OCI-LY7 (cell line): ENCODE measurements around the gene SMO. TPM values are rescaled to one million over a fixed set of nuclear protein-coding genes. Genes with fewer than 3 reads are reported as not detected.

Experiments used
- BruUV-seq: library from RNA; stranded (reverse); fragments of 400-500 nt; replicated peaks from 2 replicates; lab custom pipeline; 2021; lab: Mats Ljungman, UMichigan
- CTCF ChIA-PET: fragments of 300-600 bp; sonication (Branson Sonifier 250); formaldehyde crosslinking; loops from one replicate; lab custom pipeline; 2022; ENCODE audit warnings: antibody characterized with exemption; ENCODE audit not compliant: unreplicated experiment; lab: Charles Lee
- POLR2A ChIA-PET: fragments of 300-600 bp; sonication (Branson Sonifier 250); formaldehyde crosslinking; loops from one replicate; lab custom pipeline; 2022; ENCODE audit warnings: antibody characterized with exemption; lab: Charles Lee
- DNase-seq: peaks from one replicate; pipeline ENCODE4 v3.0.0-alpha.2; 2015; ENCODE audit warnings: low spot score
- H2AFZ ChIP-seq: fragments of 200-600 bp; sonication (generic), shearing (Covaris generic); 2 replicates; pipeline ENCODE4 v1.6.1; 2014; ENCODE audit warnings: mild to moderate bottlenecking, antibody characterized with exemption, low read length, moderate library complexity
- H3K27ac ChIP-seq: fragments of 200-600 bp; sonication (generic); 2 replicates; pipeline ENCODE4 v1.5.1; 2014; ENCODE audit warnings: mixed run types, low read depth, mild to moderate bottlenecking, moderate library complexity, low read length, inconsistent platforms; ENCODE audit not compliant: poor library complexity, severe bottlenecking
- H3K36me3 ChIP-seq: fragments of 200-600 bp; sonication (generic); 2 replicates; pipeline ENCODE4 v1.6.1; 2014; ENCODE audit warnings: mild to moderate bottlenecking, antibody characterized with exemption, low read length, moderate library complexity, mixed read lengths; ENCODE audit not compliant: insufficient read depth
- H3K4me1 ChIP-seq: fragments of 200-600 bp; sonication (generic); 2 replicates; pipeline ENCODE4 v1.5.1; 2014; ENCODE audit warnings: mild to moderate bottlenecking, low read length; ENCODE audit not compliant: insufficient read depth, poor library complexity, severe bottlenecking
- H3K4me2 ChIP-seq: fragments of 200-600 bp; sonication (generic); 2 replicates; pipeline ENCODE4 v1.6.1; 2014; ENCODE audit warnings: mild to moderate bottlenecking, low read length
- H3K4me3 ChIP-seq: fragments of 200-600 bp; sonication (generic); 2 replicates; pipeline ENCODE4 v1.5.1; 2014; ENCODE audit warnings: mild to moderate bottlenecking, low read depth, low read length; ENCODE audit not compliant: poor library complexity, severe bottlenecking
- H3K79me2 ChIP-seq: fragments of 200-600 bp; sonication (generic); 2 replicates; pipeline ENCODE4 v1.6.1; 2016; ENCODE audit warnings: low read depth, mild to moderate bottlenecking, low read length, moderate library complexity, mixed read lengths; ENCODE audit not compliant: insufficient read depth
- H3K9me2 ChIP-seq: fragments of 200-600 bp; sonication (generic); 2 replicates; pipeline ENCODE4 v1.6.1; 2016; ENCODE audit warnings: mild to moderate bottlenecking, low read length, mixed read lengths; ENCODE audit not compliant: insufficient read depth
- H3K9me3 ChIP-seq: fragments of 200-600 bp; sonication (generic); 2 replicates; pipeline ENCODE4 v1.6.1; 2014; ENCODE audit warnings: mild to moderate bottlenecking, mixed run types, low read length, mixed read lengths
- H4K20me1 ChIP-seq: fragments of 200-600 bp; sonication (generic); 2 replicates; pipeline ENCODE4 v1.6.1; 2014; ENCODE audit warnings: mild to moderate bottlenecking, antibody characterized with exemption, low read length, moderate library complexity, mixed read lengths; ENCODE audit not compliant: insufficient read depth
- EZH2phosphoT487 ChIP-seq: fragments of 200-600 bp; sonication (generic); IDR thresholded peaks from 2 replicates; pipeline ENCODE4 v1.6.1; 2018; ENCODE audit warnings: low read depth, borderline replicate concordance, mild to moderate bottlenecking, mixed run types, antibody characterized with exemption, low read length, moderate library complexity, mixed read lengths
- intact Hi-C: fragments of 100-400 bp; cut with micrococcal nuclease; formaldehyde crosslinking; loops from one replicate; pipeline ENCODE4 v1.10.0; 2022; ENCODE audit not compliant: unreplicated experiment
- total RNA-seq, 2 experiments: library from RNA; depleted of rRNA in 1 of 2; stranded (reverse); fragments of >200 nt in 1 of 2; shearing (Covaris generic) in 1 of 2; gene quantifications; 2 replicates each; pipeline ENCODE4 v1.2.3, GENCODE V29; 2014 to 2022
- TF ChIP-seq, protein P1 (sequence below): fragments of 200-600 bp; sonication (generic); conservative IDR thresholded peaks from 2 replicates; pipeline ENCODE4 v1.5.1; 2014; ENCODE audit warnings: mild to moderate bottlenecking, antibody characterized with exemption, low read length, moderate library complexity, mixed read lengths

The SMO gene
- total RNA-seq, 2 experiments from 2014 or later: 0.17 to 0.25 TPM

DNA sequence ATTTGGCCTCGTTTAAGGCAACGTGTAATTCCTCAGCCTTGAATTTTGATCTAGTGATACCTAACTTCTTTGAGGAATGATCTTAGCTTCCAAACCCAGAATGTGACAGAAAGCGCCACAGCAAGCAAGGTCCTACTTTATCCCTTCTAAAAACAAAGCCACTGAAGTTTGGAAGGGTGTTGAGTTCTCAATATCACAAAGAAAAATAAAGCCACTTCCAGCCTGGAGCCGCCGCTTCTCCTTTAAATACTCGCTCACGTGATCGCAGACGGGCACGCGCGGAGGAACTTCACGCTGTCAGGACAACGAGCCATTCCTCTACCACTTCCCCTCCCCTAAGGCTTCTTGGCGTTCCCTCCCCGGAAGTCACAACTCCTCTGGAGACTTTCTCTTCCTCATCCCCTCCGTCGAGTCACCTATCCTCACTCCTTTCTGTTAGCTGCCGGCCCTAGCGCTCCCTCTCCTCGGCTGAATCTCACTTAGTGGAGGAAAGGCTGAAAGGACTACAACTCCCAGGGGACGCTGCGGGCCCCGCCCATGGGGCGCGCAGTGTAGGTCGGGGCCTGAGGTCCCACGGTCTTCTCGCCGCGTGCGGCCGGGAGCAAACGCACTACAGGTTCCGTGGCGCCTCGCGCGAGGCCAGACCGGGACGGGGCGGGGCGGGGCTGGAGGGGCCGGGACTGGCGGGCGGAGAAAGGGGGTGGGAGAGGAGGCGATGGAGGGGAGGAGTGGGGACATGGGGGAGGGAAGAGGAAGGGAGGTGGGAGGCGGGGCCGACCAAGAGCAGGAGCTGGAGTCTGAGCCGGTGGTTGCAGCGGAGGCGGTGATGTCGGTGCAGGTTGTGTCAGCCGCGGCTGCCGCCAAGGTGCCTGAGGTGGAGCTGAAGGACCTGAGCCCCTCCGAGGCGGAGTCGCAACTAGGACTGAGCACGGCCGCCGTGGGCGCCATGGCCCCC is 36.1 kb downstream of the SMO start, which contains the start of gene AHCYL2:
Gene AHCYL2 (plus strand): TSS at position 780 of the 955 bp plus-strand sequence.
- H3K4me2 ChIP-seq: peak within 1 kb of the TSS; percentile 85
- no peaks in the 10 kb centered on the region for H3K9me2 ChIP-seq
- H2AFZ ChIP-seq: peak within 1 kb of the TSS; percentile 95
- intact Hi-C loops: loop anchor here (2.0 kb wide), 1 partner anchor 46 kb away; no protein-coding TSS in a partner anchor
- no peaks in the 10 kb centered on the region for H3K9me3 ChIP-seq
- POLR2A ChIA-PET: interaction anchor here (0.7 to 1.8 kb wide), 4 partner anchors 9 to 962 kb away, joined by 3 to 5 read pairs (median 4); partner anchors contain the start of gene ATP6V1F
- TSS peak; percentile 90 for BruUV-seq
- no peaks in the 10 kb centered on the region for H3K79me2 ChIP-seq
- TF ChIP-seq, protein P1, sequence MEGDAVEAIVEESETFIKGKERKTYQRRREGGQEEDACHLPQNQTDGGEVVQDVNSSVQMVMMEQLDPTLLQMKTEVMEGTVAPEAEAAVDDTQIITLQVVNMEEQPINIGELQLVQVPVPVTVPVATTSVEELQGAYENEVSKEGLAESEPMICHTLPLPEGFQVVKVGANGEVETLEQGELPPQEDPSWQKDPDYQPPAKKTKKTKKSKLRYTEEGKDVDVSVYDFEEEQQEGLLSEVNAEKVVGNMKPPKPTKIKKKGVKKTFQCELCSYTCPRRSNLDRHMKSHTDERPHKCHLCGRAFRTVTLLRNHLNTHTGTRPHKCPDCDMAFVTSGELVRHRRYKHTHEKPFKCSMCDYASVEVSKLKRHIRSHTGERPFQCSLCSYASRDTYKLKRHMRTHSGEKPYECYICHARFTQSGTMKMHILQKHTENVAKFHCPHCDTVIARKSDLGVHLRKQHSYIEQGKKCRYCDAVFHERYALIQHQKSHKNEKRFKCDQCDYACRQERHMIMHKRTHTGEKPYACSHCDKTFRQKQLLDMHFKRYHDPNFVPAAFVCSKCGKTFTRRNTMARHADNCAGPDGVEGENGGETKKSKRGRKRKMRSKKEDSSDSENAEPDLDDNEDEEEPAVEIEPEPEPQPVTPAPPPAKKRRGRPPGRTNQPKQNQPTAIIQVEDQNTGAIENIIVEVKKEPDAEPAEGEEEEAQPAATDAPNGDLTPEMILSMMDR: no peak
- TF ChIP-seq EZH2phosphoT487: no peak
- H3K4me3 ChIP-seq: peak within 1 kb of the TSS; percentile 81
- H4K20me1 ChIP-seq: peaks cover 4% of the 10 kb centered on the region; the same call in 1 of the 2 replicates
- H3K4me1 ChIP-seq: peaks cover 41% of the 10 kb centered on the region
- peak within 1 kb of the TSS; percentile 69 for H3K27ac ChIP-seq
- CTCF ChIA-PET: interaction anchor here (0.5 kb wide), 1 partner anchor 1089 kb away, joined by 3 read pairs; no protein-coding TSS in a partner anchor
- DNase-seq: peak; percentile 99
- no peaks in the 10 kb centered on the region for H3K36me3 ChIP-seq

DNA sequence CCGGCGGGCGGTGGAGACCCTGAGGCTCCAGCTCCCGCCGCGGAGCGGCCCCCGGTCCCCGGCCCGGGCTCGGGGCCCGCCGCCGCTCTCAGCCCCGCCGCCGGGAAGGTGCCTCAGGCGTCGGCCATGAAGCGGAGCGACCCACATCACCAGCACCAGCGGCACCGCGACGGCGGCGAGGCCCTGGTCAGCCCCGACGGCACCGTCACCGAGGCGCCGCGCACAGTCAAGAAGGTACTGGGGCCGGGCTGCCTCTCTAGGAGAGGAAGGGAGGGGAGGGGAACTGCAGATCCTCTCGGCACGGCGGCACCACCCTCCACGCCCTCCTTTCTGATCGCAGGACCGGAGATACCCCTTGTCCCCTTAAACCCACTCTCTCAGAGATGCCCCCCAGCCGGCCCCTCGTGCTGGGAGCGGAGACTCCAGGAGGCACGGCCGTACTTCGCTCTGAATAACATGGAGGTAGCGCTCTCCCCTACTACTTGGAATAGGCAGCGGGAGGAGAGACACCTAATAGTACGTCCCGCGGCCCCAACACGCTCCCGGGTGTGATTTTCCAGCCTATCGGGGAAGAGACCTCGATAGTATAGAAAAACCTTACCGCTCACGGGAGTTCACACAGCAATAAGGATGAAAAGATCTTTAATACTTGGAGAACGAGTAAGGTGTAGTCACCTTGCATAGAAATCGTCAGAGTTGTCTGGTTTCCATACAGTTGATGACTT is 36.9 kb downstream of the SMO start:
- ChIA-PET POLR2A (interaction anchor here (0.7 to 1.8 kb wide), 6 partner anchors 8 to 961 kb away, joined by 3 to 5 read pairs (median 4); partner anchors contain the start of gene ATP6V1F), CTCF (interaction anchor here (0.5 to 0.8 kb wide), 2 partner anchors 143 to 1090 kb away, joined by 3 read pairs; no protein-coding TSS in a partner anchor)
- no peaks in the 10 kb centered on the region for H3K36me3 ChIP-seq
- DNase-seq: peak; percentile 71
- peaks cover 4% of the 10 kb centered on the region; the same call in 1 of the 2 replicates for H4K20me1 ChIP-seq
- no TSS peak for BruUV-seq
- peak overlapping the region; percentile 85 for H3K4me2 ChIP-seq
- peak overlapping the region; percentile 81 for H3K4me3 ChIP-seq
- TF ChIP-seq, protein P1: no peak
- TF ChIP-seq EZH2phosphoT487: no peak
- intact Hi-C loops: loop anchor here (2.0 kb wide), 1 partner anchor 45 kb away; no protein-coding TSS in a partner anchor
- H3K27ac ChIP-seq: peak overlapping the region; percentile 28
- H3K9me3 ChIP-seq: no peaks in the 10 kb centered on the region
- no peaks in the 10 kb centered on the region for H3K79me2 ChIP-seq
- peaks cover 41% of the 10 kb centered on the region for H3K4me1 ChIP-seq
- H3K9me2 ChIP-seq: no peaks in the 10 kb centered on the region
- H2AFZ ChIP-seq: peak overlapping the region; percentile 64
